WTC11 (cell line): ENCODE results near the gene PRDM1. TPM values are rescaled to one million over a fixed set of nuclear protein-coding genes. Genes with fewer than 3 reads are reported as not detected.

Experiments
- ATAC-seq: fragments of 200-7000 bp; cut with Tn5 transposase; 2 replicates; pipeline ENCODE4 v1.10.0; 2021; ENCODE audit warnings: mild to moderate bottlenecking, moderate library complexity
- CTCF ChIA-PET: fragments of 300-600 bp; sonication (Branson Sonifier 250); formaldehyde crosslinking; loops from one replicate; lab custom pipeline; 2021; ENCODE audit warnings: antibody characterized with exemption; lab: Charles Lee
- POLR2A ChIA-PET: fragments of 350-600 bp; sonication (Branson Sonifier 250); formaldehyde crosslinking; loops from one replicate; lab custom pipeline; 2021; ENCODE audit warnings: antibody characterized with exemption; lab: Charles Lee
- DNase-seq: peaks from one replicate; pipeline ENCODE4 v3.0.0; 2021; ENCODE audit warnings: low spot score
- H3K27ac Mint-ChIP-seq: 2 replicates; pipeline ENCODE4 v1.8.0; 2021; ENCODE audit warnings: mixed read lengths
- H3K27me3 Mint-ChIP-seq: 2 replicates; pipeline ENCODE4 v1.8.0; 2021; ENCODE audit warnings: low read depth, mild to moderate bottlenecking, moderate library complexity, mixed read lengths
- H3K36me3 Mint-ChIP-seq: 2 replicates; pipeline ENCODE4 v1.8.0; 2021; ENCODE audit warnings: mixed read lengths
- H3K4me1 Mint-ChIP-seq: 2 replicates; pipeline ENCODE4 v1.8.0; 2022; ENCODE audit warnings: mixed read lengths
- H3K4me3 Mint-ChIP-seq: 2 replicates; pipeline ENCODE4 v1.8.0; 2021; ENCODE audit warnings: mild to moderate bottlenecking, moderate library complexity, mixed read lengths
- H3K9me3 Mint-ChIP-seq: 2 replicates; pipeline ENCODE4 v1.8.0; 2021; ENCODE audit warnings: mixed read lengths
- ATF2 ChIP-seq: sonication (generic); formaldehyde crosslinking; IDR thresholded peaks from 2 replicates; pipeline ENCODE4 v1.8.1; 2022; ENCODE audit warnings: low read depth, missing genetic modification reagents, borderline replicate concordance
- CBFB ChIP-seq: sonication (generic); formaldehyde crosslinking; IDR thresholded peaks from 2 replicates; pipeline ENCODE4 v1.8.1; 2022; ENCODE audit warnings: mild to moderate bottlenecking, low read depth, missing genetic modification reagents
- CREB1 ChIP-seq: sonication (generic); formaldehyde crosslinking; IDR thresholded peaks from 2 replicates; pipeline ENCODE4 v1.8.0; 2023; ENCODE audit warnings: mild to moderate bottlenecking, missing genetic modification reagents
- ELF4 ChIP-seq: sonication (generic); formaldehyde crosslinking; IDR thresholded peaks from 2 replicates; pipeline ENCODE4 v1.8.1; 2022; ENCODE audit warnings: low read depth, mild to moderate bottlenecking, moderate library complexity, missing genetic modification reagents
- EMX1 ChIP-seq: fragments of 250-450 bp; sonication (Bioruptor Pico); IDR thresholded peaks from 2 replicates; pipeline ENCODE4 v1.8.0; 2021; ENCODE audit warnings: mild to moderate bottlenecking
- ESRRA ChIP-seq: sonication (generic); formaldehyde crosslinking; IDR thresholded peaks from 2 replicates; pipeline ENCODE4 v1.8.1; 2022; ENCODE audit warnings: mild to moderate bottlenecking, missing genetic modification reagents, borderline replicate concordance
- GRHL2 ChIP-seq: fragments of 250-450 bp; sonication (Bioruptor Pico); IDR thresholded peaks from 2 replicates; pipeline ENCODE4 v1.8.0; 2022; ENCODE audit warnings: mild to moderate bottlenecking, moderate library complexity; ENCODE audit not compliant: insufficient replicate concordance, severe bottlenecking
- NR3C1 ChIP-seq: sonication (generic); formaldehyde crosslinking; conservative IDR thresholded peaks from 2 replicates; pipeline ENCODE4 v1.8.1; 2023; ENCODE audit warnings: low read depth, mild to moderate bottlenecking, missing genetic modification reagents
- RELA ChIP-seq: sonication (generic); formaldehyde crosslinking; IDR thresholded peaks from 2 replicates; pipeline ENCODE4 v1.8.1; 2022; ENCODE audit warnings: missing genetic modification reagents, mild to moderate bottlenecking, borderline replicate concordance
- SMAD3 ChIP-seq: sonication (generic); formaldehyde crosslinking; IDR thresholded peaks from 2 replicates; pipeline ENCODE4 v1.8.0; 2022; ENCODE audit warnings: missing genetic modification reagents, mild to moderate bottlenecking, borderline replicate concordance
- SP1 ChIP-seq: sonication (generic); formaldehyde crosslinking; conservative IDR thresholded peaks from 2 replicates; pipeline ENCODE4 v1.8.1; 2022; ENCODE audit warnings: missing genetic modification reagents
- TEAD4 ChIP-seq: sonication (generic); formaldehyde crosslinking; IDR thresholded peaks from 2 replicates; pipeline ENCODE4 v1.8.0; 2022; ENCODE audit warnings: mild to moderate bottlenecking, missing genetic modification reagents
- USF2 ChIP-seq: sonication (generic); formaldehyde crosslinking; IDR thresholded peaks from 2 replicates; pipeline ENCODE4 v1.8.1; 2023; ENCODE audit warnings: mild to moderate bottlenecking, missing genetic modification reagents, moderate library complexity
- ZNF396 ChIP-seq: fragments of 250-450 bp; sonication (Bioruptor Pico); IDR thresholded peaks from 2 replicates; pipeline ENCODE4 v1.8.0; 2021; ENCODE audit warnings: mild to moderate bottlenecking, moderate library complexity, borderline replicate concordance
- ZNF425 ChIP-seq: fragments of 250-450 bp; sonication (Bioruptor Pico); conservative IDR thresholded peaks from 2 replicates; pipeline ENCODE4 v1.9.0; 2021; ENCODE audit warnings: mild to moderate bottlenecking
- ZNF532 ChIP-seq: fragments of 250-450 bp; sonication (Bioruptor Pico); IDR thresholded peaks from 2 replicates; pipeline ENCODE4 v1.9.0; 2021; ENCODE audit warnings: mild to moderate bottlenecking, borderline replicate concordance
- ZNF671 ChIP-seq: fragments of 250-450 bp; sonication (Bioruptor Pico); IDR thresholded peaks from 2 replicates; pipeline ENCODE4 v1.8.0; 2021; ENCODE audit warnings: mild to moderate bottlenecking
- total RNA-seq: library from RNA; stranded (reverse); gene quantifications from 3 replicates; pipeline ENCODE4 v1.2.3, GENCODE V29; 2021
- TF ChIP-seq, protein P1 (sequence below): sonication (generic); formaldehyde crosslinking; IDR thresholded peaks from 2 replicates; pipeline ENCODE4 v1.8.1; 2023; ENCODE audit warnings: mild to moderate bottlenecking, moderate library complexity, missing genetic modification reagents
- TF ChIP-seq, protein P2 (sequence below): sonication (generic); formaldehyde crosslinking; IDR thresholded peaks from 2 replicates; pipeline ENCODE4 v1.8.1; 2022; ENCODE audit warnings: mild to moderate bottlenecking, missing genetic modification reagents, moderate library complexity, borderline replicate concordance

PRDM1 gene
- total RNA-seq, 1 experiment from 2014 or later, result 1.8 TPM

DNA sequence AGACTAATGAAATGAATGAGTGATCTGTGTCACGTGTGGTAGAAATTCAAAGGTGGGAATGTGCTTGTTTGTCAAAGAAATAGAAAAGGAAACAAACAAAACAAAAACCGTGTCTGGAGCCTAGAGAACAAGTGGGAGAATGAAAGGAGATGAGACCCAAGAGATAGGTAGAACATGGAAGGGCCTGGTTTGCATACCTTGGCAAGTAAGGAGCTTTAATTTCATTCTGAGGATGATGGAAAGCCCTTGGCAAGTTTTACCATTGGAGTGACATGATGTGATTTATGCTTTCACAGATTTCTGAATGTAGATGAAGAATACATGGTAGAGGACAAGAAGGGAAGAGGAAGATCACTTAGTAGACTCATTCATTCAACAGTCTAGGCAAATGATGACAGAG, 26.8 kb upstream of the PRDM1 start (continued):
- TF ChIP-seq ZNF532 (no peak), ATF2 (CRISPR knock-in tag) (no peak), EMX1 (CRISPR knock-in tag) (no peak), CREB1 (CRISPR knock-in tag) (no peak), ZNF671 (CRISPR knock-in tag) (no peak), ESRRA (no peak), SP1 (CRISPR knock-in tag) (no peak)
- TF ChIP-seq, protein P1, sequence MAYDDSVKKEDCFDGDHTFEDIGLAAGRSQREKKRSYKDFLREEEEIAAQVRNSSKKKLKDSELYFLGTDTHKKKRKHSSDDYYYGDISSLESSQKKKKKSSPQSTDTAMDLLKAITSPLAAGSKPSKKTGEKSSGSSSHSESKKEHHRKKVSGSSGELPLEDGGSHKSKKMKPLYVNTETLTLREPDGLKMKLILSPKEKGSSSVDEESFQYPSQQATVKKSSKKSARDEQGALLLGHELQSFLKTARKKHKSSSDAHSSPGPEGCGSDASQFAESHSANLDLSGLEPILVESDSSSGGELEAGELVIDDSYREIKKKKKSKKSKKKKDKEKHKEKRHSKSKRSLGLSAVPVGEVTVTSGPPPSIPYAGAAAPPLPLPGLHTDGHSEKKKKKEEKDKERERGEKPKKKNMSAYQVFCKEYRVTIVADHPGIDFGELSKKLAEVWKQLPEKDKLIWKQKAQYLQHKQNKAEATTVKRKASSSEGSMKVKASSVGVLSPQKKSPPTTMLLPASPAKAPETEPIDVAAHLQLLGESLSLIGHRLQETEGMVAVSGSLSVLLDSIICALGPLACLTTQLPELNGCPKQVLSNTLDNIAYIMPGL (CRISPR knock-in tag), result no peak

- CTCF ChIA-PET, result no interaction called here
- DNase-seq (no peak), ATAC-seq (no peak)
- Mint-ChIP-seq H3K27ac (no peak overlapping the region), H3K27me3 (no peaks in the 10 kb centered on the region), H3K4me1 (peaks cover 14% of the 10 kb centered on the region)
- TF ChIP-seq NR3C1 (CRISPR knock-in tag), result no peak
- TF ChIP-seq CBFB (CRISPR knock-in tag), result no peak
- no peak for TF ChIP-seq CREB1 (CRISPR knock-in tag)
- TF ChIP-seq, protein P1 (CRISPR knock-in tag), result no peak
- TF ChIP-seq, all 79 proteins: peak for 0
- no peaks in the 10 kb centered on the region for H3K9me3 Mint-ChIP-seq
- POLR2A ChIA-PET, result no interaction called here
- H3K4me3 Mint-ChIP-seq, result no peak overlapping the region
- no peaks in the 10 kb centered on the region for H3K36me3 Mint-ChIP-seq
These were observed 26.0 kb upstream of the PRDM1 start for GRCh38 chr6:106060167-106060566.

GRCh38 chr6:106063448-106063850, 22.7 kb upstream of the PRDM1 start:
- no peaks in the 10 kb centered on the region for H3K36me3 Mint-ChIP-seq
- 0 out of 2 replicates have a peak, but pooled peaks cover 2% of the 10 kb centered on the region for H3K4me1 Mint-ChIP-seq
- ATAC-seq, result no peak
- no peaks in the 10 kb centered on the region; the same call in 1 of the 2 replicates for H3K27me3 Mint-ChIP-seq
- ChIA-PET CTCF (no interaction called here), POLR2A (no interaction called here)
- DNase-seq, result no peak
- H3K9me3 Mint-ChIP-seq, result no peaks in the 10 kb centered on the region
- H3K27ac Mint-ChIP-seq, result no peak overlapping the region
- H3K4me3 Mint-ChIP-seq, result no peak overlapping the region
- TF ChIP-seq, protein P2, sequence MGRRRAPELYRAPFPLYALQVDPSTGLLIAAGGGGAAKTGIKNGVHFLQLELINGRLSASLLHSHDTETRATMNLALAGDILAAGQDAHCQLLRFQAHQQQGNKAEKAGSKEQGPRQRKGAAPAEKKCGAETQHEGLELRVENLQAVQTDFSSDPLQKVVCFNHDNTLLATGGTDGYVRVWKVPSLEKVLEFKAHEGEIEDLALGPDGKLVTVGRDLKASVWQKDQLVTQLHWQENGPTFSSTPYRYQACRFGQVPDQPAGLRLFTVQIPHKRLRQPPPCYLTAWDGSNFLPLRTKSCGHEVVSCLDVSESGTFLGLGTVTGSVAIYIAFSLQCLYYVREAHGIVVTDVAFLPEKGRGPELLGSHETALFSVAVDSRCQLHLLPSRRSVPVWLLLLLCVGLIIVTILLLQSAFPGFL (CRISPR knock-in tag), result no peak
- no peak for TF ChIP-seq TEAD4 (CRISPR knock-in tag)
- TF ChIP-seq ZNF396 (CRISPR knock-in tag), result no peak
- TF ChIP-seq GRHL2 (CRISPR knock-in tag), result no peak
- TF ChIP-seq RELA (CRISPR knock-in tag), result no peak
- TF ChIP-seq ZNF425, result no peak
- TF ChIP-seq ESRRA, result no peak
- TF ChIP-seq ELF4 (CRISPR knock-in tag), result no peak
- TF ChIP-seq USF2 (CRISPR knock-in tag), result no peak
- no peak for TF ChIP-seq SMAD3 (CRISPR knock-in tag)
